ENCODE measurements around the gene ATG14. TPM values are rescaled to one million over a fixed set of nuclear protein-coding genes. Genes with fewer than 3 reads are reported as not detected.

Gene ATG14
- polyA plus RNA-seq, 3 donors, result 1.8 to 6.8 (median 3.3) TPM

- no peak for DNase-seq
- no CpG with 5 or more reads among the region's 3 CpGs for WGBS (ENCODE audit: insufficient coverage)
- Histone ChIP-seq H3K27ac (ENCODE audit: low read depth in 1 of 2, low read length in 2 of 2) (no peak overlapping the region), H3K4me3 (replicated peaks in 1 of 3; ENCODE audit: low read depth in 2 of 3, low read length in 3 of 3) (no peak overlapping the region), H3K9me3 (replicated peaks in 1 of 2; ENCODE audit: control insufficient read depth in 1 of 2, insufficient read depth in 1 of 2, low read length in 2 of 2) (no peaks in the 10 kb centered on the region), H4K20me1 (ENCODE audit: insufficient read depth, low read length) (no peaks in the 10 kb centered on the region), H3K4me1 (ENCODE audit: control insufficient read depth in 1 of 2, insufficient read depth in 2 of 2, low read length in 2 of 2) (peaks cover 21 to 23% of the 10 kb centered on the region in 2 donors), H3K4me2 (replicated peaks; ENCODE audit: extremely low read depth, low read length, poor library complexity, severe bottlenecking) (no peak overlapping the region), H3K9ac (ENCODE audit: insufficient read depth, low read length, poor library complexity, severe bottlenecking) (no peak overlapping the region), H3K27me3 (ENCODE audit: control insufficient read depth in 2 of 2, insufficient read depth in 2 of 2, low read length in 2 of 2) (no peaks in the 10 kb centered on the region), H3K36me3 (replicated peaks in 1 of 2; ENCODE audit: control insufficient read depth in 1 of 2, insufficient read depth in 2 of 2, low read length in 2 of 2) (no peaks in the 10 kb centered on the region), H3K79me2 (ENCODE audit: insufficient read depth, low read length) (no peaks in the 10 kb centered on the region), H2AFZ (ENCODE audit: insufficient read depth, low read depth, low read length, poor library complexity, severe bottlenecking) (no peak overlapping the region)
- Mint-ChIP-seq H3K36me3 (no peaks in the 10 kb centered on the region), H3K27me3 (ENCODE audit: low read depth in 3 of 3) (peaks cover 0 to 2% (median 0%) of the 10 kb centered on the region in 3 donors), H3K27ac (no peak overlapping the region), H3K4me3 (no peak overlapping the region), H3K9me3 (no peaks in the 10 kb centered on the region), H3K4me1 (peaks cover 32% of the 10 kb centered on the region)
- intact Hi-C loops (cut with micrococcal nuclease), result no loop called here
- TF ChIP-seq CTCF (IDR thresholded peaks at IDR 0.05), result no peak
Measured at GRCh38 chr14:55450539-55450938, 38.9 kb upstream of the ATG14 start.

- H3K9me3 Mint-ChIP-seq, result no peaks in the 10 kb centered on the region
- no peaks in the 10 kb centered on the region for H3K36me3 Mint-ChIP-seq
- Histone ChIP-seq H3K9ac (ENCODE audit: insufficient read depth, low read length, poor library complexity, severe bottlenecking) (no peak overlapping the region), H3K27me3 (ENCODE audit: control insufficient read depth in 2 of 2, insufficient read depth in 2 of 2, low read length in 2 of 2) (no peaks in the 10 kb centered on the region), H3K79me2 (ENCODE audit: insufficient read depth, low read length) (no peaks in the 10 kb centered on the region), H3K4me1 (ENCODE audit: control insufficient read depth in 1 of 2, insufficient read depth in 2 of 2, low read length in 2 of 2) (peaks cover 21 to 23% of the 10 kb centered on the region in 2 donors), H3K36me3 (replicated peaks in 1 of 2; ENCODE audit: control insufficient read depth in 1 of 2, insufficient read depth in 2 of 2, low read length in 2 of 2) (no peaks in the 10 kb centered on the region), H3K4me2 (replicated peaks; ENCODE audit: extremely low read depth, low read length, poor library complexity, severe bottlenecking) (no peak overlapping the region), H3K27ac (ENCODE audit: low read depth in 1 of 2, low read length in 2 of 2) (no peak overlapping the region), H3K9me3 (replicated peaks in 1 of 2; ENCODE audit: control insufficient read depth in 1 of 2, insufficient read depth in 1 of 2, low read length in 2 of 2) (no peaks in the 10 kb centered on the region), H3K4me3 (replicated peaks in 1 of 3; ENCODE audit: low read depth in 2 of 3, low read length in 3 of 3) (no peak overlapping the region), H4K20me1 (ENCODE audit: insufficient read depth, low read length) (no peaks in the 10 kb centered on the region), H2AFZ (ENCODE audit: insufficient read depth, low read depth, low read length, poor library complexity, severe bottlenecking) (no peak overlapping the region)
- H3K27ac Mint-ChIP-seq, result no peak overlapping the region
- H3K4me1 Mint-ChIP-seq, result peaks cover 32% of the 10 kb centered on the region
- H3K27me3 Mint-ChIP-seq (ENCODE audit: low read depth in 3 of 3), result peaks cover 0 to 2% (median 0%) of the 10 kb centered on the region in 3 donors
- TF ChIP-seq CTCF (IDR thresholded peaks at IDR 0.05), result no peak
- DNase-seq, result no peak
- intact Hi-C loops (cut with micrococcal nuclease), result no loop called here
- H3K4me3 Mint-ChIP-seq, result no peak overlapping the region
- 10% methylated on average over 2 of the region's 2 CpGs for WGBS (ENCODE audit: insufficient coverage)
Measured at GRCh38 chr14:55450124-55450523, 38.5 kb upstream of the ATG14 start.

Measured in CD14-positive monocyte (primary cell).